Central memory CD4-positive, alpha-beta T cell (primary cell): ENCODE results near the gene UBE2M.

Source experiments
- DNase-seq: peaks from one replicate; pipeline ENCODE4 v3.0.0; 2022

Gene UBE2M

GRCh38 chr19:58570770-58571574 lies 12.6 kb upstream of the UBE2M start:
- DNase-seq = no peak

GRCh38 chr19:58569943-58570670 lies 11.7 kb upstream of the UBE2M start:
- DNase-seq = no peak

- no peak for DNase-seq
Measured at GRCh38 chr19:58569191-58569942, 11.0 kb upstream of the UBE2M start.

GRCh38 chr19:58568453-58569130 lies 10.2 kb upstream of the UBE2M start:
- no peak for DNase-seq

- no peak for DNase-seq
Measured at GRCh38 chr19:58566989-58567388, 8.6 kb upstream of the UBE2M start.

GRCh38 chr19:58563823-58564222 lies 5.4 kb upstream of the UBE2M start:
- DNase-seq = no peak

GRCh38 chr19:58563034-58563573 lies 4.7 kb upstream of the UBE2M start:
- DNase-seq = no peak

GRCh38 chr19:58562122-58563033 lies 4.0 kb upstream of the UBE2M start:
- no peak for DNase-seq

- no peak for DNase-seq
Measured at GRCh38 chr19:58561373-58562121, 3.1 kb upstream of the UBE2M start.

- no peak for DNase-seq
Measured at GRCh38 chr19:58560921-58561320, 2.5 kb upstream of the UBE2M start.

GRCh38 chr19:58560007-58560887 lies 1.8 kb upstream of the UBE2M start:
- no peak for DNase-seq

GRCh38 chr19:58559275-58560006 lies 1.0 kb upstream of the UBE2M start:
- no peak for DNase-seq

GRCh38 chr19:58558623-58559274 lies 338 bp upstream of the UBE2M start:
- DNase-seq = peak; percentile 100

- no peak for DNase-seq
Measured at GRCh38 chr19:58557221-58558065, 968 bp downstream of the UBE2M start.

GRCh38 chr19:58556622-58557220 lies 1.7 kb downstream of the UBE2M start:
- DNase-seq = no peak

GRCh38 chr19:58555920-58556621 lies 2.3 kb downstream of the UBE2M start:
- DNase-seq = no peak
